RPMI7951 (cell line): Measurements from ENCODE around the gene USF1. TPM values are rescaled to one million over a fixed set of nuclear protein-coding genes. Genes with fewer than 3 reads are reported as not detected.
A peak's percentile ranks its signal among the peaks of the same experiment; 100 is the strongest.
"Not testable (repeated sequence)": the region's sequence is repeated elsewhere in the genome, so short reads cannot be mapped to it uniquely, and the experiment has no call there.

Source experiments
- DNase-seq: peaks from one replicate; pipeline ENCODE4 v3.0.0-alpha.2; 2012; ENCODE audit warnings: low read depth
- total RNA-seq: library from RNA; depleted of rRNA; stranded (reverse); fragments of >200 nt; shearing (Covaris generic); gene quantifications from 2 replicates; pipeline ENCODE4 v1.2.3, GENCODE V29; 2014

USF1 gene
- total RNA-seq, 1 experiment from 2014 or later = 67.3 TPM

DNA sequence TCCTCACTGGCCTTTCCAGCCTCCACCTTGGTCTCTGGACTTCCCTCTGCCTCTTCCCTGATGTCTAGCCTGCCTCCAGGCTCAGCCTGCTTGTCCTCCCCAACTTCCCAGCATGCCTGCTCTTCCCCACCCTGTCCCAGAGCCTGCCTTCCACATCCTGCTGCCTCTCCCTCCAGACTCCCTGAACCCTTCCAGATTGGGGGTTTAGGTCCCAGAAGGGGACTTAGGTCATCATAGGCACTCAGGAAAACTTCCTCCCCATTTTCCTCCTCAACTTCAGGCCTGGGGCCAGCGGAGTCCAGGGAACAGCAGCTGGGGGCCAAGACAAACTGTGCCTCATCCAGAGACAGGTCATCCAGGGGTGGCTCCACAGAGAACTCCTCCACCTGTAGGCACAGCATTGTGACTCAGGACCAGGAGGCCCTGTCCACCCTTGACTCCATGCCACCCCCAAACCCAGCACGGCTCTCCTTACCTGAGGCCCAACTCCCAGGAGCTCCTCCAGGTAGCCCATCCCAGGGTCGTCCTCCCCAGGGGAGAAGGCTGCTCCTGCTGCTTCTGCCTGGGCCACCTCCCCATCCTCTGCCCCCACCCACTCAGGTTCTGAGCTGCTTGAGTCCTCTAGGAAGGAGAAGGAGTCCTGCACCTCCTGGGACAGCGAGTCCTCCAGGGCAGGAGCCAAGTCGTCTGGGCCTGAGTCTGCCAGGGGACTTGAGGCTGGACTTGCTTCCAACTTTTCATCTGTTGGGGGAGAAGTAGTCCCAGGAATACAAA, 3.4 kb upstream of the USF1 start:
- DNase-seq = no peak

DNA sequence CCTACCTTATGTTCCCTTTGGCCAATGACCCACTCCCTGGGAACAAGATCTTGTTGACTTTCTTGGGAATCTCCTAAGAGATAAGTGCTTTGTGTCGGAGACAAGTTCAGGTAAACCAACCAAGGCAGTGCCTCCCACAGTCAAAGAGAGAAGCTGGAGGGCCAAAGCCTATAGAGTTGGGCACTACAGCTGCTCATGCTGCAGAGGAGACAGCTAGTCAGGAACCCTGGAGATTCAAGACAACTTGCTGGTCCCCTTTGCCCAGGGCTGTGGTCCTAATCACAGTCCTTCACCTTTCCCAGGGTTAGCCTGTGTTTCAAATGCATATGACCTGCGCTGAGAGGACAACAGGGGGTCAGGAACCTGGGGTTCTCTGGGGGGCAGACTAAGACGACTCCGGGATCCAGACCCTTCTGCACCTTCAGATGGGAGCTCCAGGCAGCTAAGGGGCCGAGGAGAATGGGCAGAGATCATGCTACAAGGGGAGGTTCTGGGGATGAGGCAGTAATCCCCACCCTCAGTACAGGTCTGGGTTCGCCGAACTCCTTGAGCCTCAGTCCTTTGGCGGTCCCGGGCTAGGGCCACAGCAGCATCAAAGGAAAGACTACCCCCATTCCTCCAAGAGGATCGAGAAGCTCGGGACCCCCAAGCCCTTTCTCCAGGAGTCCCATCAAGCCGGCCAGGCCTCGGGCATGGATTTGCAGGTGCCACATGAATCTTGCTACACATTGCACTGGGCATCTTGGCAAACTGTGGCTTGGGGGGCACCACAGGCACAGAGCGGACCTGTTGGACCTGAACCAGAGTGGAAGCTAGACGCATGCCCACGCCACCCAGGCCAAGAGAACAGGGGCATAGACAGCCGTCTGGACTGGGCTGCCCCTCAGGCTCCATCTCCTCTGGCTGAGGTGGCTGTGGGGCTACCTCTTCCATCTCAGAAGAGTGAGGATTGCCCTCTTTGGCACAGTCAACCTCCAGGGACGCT, 2.0 kb upstream of the USF1 start:
- no peak for DNase-seq

DNA sequence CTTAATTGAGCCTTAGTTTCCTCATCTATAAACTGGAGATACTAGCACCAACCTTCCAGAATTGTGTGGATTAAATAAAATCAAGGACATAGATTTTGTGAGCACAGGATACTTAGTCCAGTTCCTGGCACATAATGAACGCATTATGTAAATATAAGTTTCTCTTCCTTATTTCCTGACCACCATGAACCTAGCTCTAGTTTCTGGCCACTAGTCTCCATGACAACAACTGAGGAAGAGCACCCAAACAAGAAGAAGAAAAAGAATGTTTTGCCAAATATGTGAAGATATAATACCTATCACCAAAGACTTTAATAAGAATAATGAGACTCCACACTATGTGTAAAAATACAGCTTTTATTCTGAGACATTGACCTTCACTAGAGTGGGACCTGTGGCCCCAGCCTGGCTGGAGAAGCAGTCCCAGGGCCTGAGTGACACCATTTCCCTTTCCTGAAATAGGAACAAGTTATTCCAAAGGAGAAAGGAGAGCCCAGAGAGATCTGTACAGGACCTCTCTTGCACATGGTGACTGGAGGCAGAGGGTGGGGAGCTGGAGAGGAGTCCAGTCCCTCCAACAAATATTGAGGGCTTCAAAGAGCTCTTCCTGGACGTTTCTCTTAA, 940 bp upstream of the USF1 start:
- DNase-seq = no peak

DNA sequence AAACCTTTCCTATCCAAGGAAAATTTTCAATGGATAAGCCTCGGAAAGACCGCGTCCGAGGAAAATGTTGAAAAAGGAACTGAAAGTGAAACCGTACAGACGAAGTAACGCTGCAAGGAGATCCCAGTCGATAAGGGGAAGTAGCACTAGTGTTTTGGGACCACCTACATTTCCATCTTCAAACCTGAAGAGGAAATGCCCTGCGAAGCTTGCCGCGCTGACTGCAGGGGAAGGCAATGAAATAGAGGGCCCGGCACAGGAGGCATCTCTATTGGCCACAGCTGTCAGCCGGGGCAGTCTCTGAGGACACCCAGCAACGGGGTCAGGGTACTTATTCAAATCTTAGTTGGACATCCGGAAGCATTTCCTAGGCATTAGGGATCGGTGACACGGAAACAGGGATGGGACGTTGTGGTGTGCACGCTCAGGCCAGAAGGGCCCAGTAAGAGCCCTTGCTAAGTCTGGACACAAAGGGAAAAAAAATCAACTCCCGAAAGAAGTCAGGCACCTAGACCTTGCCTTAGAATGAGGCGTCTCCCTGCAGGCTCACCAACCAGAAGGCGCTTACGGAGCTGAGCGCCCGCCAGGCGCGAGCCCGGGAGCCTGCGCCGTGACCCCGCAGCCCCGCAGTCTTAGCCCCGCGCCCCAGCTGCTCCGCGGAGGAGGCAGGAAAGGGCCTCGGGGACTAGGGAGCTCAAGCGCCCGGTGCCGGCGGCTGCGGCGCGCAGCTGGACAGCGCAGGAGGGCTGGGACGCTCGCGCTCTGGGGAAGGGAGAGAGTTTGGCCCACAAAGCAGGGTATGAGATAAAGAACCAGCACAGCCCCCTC, 655 bp downstream of the USF1 start:
- DNase-seq = peak; percentile 79

DNA sequence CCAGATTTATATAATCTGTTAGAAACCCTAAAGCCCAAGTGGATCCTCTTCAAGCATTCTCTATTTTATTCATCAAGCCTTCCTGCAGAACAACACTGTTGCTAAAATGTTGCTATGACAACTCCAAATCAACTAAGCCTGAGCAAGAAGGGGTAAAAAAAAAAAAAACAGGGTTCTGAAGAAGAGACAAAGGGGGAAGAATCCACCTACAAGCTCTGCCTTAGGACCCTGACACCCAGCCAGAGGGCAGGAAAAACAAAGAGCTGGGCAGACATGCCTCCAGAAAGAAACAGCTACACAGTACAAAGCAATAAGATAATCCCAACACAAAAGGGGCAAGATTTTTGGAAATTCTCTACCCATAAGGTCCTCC, 1.3 kb downstream of the USF1 start:
- DNase-seq = no peak

DNA sequence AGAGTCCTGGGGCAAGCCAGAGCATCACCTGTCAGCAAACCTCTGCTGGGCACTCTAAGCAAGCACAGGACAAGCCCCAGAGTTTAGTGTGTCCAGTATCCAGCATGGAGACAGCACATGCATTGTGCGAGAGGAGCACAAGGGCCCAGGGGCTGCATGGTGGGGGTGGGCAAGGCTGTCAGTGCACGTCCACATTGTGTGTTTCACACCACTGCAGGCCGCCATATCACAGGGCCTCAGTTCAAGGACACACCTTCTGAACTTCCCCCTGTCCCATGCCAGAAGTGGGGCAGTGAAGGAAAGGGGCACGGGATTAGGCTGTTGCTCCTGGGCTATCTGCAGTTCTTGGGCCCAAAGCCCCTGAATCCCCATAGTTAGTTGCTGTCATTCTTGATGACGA, 6.2 kb downstream of the USF1 start:
- no peak for DNase-seq

DNA sequence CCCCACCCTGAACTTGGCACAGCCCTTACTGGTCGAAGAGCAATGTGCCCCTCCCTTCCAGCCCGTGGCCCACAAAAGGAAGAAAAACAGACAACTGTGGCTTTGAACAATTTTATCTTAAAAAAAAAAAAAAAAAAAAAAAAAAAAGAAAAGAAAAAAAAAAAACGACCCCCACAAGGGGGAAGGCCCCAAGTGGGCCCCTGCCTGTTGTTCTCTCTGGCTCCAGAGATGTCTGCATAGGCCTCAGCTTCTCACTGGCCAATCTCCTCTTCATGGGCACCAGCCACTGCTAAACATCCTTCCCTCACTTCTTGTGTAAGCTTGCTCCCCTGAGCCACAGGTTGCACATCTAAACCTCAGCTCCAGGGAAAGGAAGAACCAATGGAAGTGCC, 6.6 kb downstream of the USF1 start:
- DNase-seq = no peak

DNA sequence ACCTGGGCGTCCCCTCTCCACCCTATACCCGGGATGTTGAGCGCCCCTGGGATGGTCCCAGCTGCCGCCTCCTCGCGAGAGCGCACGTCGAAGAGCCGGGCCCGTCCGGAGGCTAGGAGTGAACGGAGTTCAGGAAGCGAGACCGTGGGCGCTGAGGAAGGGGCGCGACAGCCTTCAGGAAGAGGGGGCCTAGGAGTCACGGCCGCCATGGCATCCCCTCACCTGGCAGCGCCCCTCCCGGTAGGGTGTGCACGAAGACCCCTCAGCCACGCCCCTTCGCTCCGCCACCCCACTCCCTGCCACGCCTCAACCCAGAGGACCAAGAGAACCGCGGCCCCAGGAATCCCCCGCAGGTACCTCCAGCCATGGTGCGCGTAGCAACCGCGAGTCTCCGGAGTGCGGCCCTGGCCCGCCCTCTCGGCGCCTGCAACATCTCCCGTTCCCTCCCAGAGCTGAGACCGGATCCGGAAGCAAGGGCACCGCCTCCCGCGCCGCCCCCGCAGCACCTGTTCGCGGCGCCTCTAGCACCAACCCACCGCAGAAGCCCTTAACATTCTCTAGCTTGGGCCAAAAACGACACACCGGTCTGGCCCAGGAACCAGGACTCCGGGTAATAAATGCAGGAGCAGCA, 7.1 kb downstream of the USF1 start, which contains the start of gene TSTD1:
Gene TSTD1, minus strand, starts transcription at position 442 of the 631 bp plus-strand sequence. Its CDS starts 75 bp downstream, at position 367.
- no peak for DNase-seq

DNA sequence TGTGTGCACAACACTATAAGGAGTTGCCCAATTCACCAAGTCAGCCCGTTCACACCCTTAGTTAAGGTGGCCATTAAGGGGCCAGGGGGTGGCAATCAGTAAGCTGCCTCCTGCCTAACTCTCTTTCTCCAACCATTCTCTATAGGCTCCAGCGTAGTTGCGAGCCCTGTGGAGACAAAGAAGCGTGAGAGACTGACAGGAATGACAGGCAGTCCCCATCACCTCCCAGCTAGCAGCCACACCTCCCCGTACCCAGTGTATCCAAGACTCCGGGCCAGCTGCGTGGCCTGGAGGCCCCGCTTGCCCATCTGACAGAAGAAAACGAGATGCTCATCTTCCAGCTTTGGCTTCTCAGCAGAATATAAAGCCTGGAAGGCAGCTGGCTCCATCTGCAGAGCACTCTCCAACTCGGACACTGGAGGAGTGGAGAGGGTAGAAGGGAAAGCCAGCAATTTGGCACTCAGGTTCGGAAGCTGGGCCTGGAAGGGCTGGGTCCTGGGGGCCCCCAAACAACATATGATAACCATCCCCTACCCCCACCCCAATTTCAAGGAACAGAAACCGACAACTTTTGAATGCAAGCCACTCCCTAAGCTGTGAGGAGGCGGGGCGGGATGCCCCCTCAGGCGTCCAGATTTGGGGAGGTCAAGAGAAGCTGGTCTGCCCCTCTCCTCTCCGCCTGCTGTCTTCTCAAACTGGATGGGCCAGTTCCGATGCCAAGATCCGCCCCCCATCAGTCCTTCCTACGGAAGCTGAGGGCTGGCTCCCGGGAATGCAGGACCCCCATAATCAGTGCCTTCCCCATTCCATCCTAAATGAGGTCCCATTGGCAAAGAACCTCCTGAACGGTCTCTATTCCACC, 7.9 kb downstream of the USF1 start:
- DNase-seq = no peak

DNA sequence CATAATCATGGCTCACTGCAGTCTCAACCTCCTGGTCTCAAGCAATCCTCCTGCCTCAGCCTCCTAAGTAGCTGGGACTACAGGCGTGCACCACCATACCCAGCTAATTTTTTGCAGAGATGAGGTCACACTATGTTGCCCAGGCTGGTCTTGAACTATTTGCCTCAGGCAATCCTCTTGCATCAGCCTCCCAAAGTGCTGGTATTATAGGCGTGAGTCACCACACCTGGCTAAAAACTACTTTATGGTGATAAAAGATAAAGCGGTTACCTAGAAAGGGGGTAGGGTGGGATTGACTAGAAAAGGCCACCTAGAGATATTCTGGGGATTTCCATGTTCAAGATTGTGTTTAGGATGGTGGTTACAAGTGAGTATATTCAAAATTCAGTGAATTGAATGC, 12.0 kb downstream of the USF1 start:
- peak; percentile 61 for DNase-seq

DNA sequence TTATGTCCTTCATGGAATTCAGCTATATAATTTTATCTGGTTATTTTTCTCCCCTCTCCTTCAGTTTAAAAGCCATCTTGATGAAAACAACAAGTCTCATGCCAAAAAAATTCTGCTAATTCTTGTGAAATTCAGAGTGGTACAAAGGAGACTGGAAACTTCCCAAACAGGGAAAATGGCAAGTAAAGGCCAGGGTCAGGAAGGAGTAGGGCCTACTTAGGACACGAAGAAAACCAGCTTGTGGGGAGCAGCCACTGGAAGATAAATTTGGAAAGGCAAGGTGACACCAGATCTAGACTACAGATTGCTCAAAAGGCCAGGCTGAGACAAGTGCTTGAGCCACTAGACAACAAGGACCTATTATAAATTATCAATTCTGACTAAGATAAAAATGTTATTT, 13.4 kb downstream of the USF1 start:
- no peak for DNase-seq

DNA sequence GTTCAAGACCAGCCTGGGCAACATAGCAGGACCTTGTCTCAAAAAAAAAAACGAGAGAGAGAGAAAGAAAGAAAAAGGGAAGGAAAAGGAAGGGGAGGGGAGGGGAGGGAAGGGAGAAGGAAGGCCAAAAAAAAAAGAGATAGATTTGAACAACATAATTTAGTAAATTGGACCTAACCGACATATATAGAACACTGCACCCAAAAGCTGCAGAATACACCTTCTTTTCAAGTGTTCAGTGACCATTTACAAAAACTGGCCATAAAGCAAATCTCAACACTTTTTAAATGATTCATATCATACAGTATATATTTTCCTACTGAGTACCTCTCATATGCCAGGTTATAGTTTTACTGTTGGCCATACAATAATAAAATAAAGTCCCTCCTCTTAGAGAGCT, 13.9 kb downstream of the USF1 start:
- no peak for DNase-seq

DNA sequence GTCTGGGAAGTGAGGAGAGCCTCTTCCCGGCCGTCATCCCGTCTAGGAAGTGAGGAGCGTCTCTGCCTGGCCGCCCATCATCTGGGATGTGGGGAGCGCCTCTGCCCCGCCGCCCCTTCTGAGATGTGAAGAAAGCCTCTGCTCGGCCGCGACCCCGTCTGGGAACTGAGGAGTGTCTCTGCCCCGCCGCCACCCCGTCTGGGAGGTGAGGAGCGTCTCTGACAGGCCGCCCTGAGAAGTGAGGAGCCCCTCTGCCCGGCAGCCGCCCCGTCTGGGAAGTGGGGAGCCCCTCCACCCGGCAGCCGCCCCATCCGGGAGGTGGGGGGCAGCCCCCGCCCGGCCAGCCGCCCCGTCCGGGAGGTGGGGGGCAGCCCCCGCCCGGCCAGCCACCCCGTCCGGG, 16.3 kb downstream of the USF1 start:
- not testable (repeated sequence) for DNase-seq

DNA sequence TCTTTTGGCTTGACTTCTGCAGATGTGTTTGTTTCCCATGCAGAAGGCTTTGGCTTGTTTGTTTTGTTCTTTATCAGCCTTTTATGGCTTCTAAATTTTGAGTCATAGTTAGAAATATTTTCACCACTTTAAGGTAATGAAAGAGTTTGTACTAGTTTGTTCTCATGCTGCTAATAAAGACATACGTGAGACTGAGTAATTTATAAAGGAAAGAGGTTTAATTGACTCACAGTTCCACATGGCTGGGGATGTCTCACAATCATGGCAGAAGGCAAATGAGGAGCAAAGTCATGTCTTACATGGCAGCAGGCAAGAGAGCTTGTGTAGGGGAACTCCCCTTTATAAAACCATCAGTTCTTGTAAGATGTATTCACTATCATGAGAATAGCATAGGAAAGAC, 18.8 kb downstream of the USF1 start:
- not testable (repeated sequence) for DNase-seq

DNA sequence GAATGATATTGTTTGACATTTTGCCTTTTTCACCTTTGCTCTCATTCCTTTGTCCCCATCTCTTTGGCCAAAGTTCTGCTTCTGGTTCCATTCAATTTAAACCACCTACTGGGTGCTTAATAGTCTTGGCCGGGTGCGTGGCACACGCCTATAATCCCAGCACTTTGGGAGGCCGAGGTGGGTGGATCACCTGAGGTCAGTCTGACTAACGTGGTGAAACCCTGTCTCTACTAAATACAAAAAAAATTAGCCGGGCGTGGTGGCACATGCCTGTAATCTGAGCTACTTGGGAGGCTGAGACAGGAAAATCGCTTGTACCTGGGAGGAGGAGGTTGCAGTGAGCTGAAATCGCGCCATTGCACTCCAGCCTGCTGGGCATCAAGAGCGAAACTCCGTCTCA, 23.3 kb downstream of the USF1 start:
- DNase-seq = not testable (repeated sequence)

DNA sequence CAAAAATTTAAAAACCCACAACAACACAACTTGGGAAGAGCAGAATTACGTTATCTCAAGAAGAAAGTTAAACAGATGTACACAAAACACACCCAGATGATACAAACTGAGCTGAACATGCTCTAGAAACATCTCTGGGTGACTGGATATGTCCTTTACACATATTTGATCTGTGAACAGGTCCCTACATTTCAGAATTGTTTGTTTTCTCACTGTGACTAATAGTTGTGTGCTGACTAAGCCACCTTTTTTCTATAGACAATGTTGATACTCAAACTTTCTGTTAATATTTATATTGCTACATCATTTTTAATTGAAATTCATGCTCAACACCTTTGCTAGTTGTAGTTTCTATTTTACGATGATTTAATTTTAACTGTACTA, 23.8 kb downstream of the USF1 start:
- no peak for DNase-seq

DNA sequence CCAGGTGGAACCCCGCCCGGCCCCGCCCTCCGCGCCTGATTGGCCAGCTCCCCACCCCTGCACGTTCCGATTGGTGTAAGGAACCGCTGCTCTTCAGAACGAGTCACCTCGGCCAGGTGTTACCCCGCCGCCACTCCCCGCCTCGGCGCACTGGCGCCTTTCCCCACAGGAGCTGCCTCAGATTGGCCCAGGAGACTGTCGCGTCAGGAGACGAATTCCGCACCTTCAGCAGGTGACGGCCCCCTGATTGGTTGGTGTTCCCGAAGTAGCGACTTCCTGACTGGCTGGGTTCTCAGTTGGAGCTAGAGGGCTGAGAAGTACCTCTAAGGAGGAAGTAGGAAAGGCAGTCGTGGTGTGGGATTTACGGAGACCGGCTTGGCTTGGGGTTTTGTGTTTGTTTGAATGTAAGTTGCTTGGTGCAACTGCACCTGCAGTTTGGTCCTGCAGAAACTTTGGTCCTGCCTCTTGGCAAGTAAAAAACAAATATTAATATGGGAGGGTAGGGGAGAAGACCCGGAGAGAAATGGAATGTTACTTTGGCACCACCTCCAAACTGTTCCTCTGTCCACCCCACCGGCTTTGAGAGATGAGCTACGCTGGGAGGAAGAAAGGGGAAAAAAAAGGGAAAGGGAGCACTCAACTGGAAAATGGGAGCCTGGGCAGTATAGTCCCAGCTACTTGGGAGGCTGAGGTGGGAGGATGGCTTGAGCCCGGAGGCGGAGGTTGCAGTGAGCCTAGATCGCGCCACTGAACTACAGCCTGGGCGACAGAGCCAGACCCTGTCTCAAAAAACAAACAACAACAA, 24.4 kb downstream of the USF1 start:
- DNase-seq = peak; percentile 35

DNA sequence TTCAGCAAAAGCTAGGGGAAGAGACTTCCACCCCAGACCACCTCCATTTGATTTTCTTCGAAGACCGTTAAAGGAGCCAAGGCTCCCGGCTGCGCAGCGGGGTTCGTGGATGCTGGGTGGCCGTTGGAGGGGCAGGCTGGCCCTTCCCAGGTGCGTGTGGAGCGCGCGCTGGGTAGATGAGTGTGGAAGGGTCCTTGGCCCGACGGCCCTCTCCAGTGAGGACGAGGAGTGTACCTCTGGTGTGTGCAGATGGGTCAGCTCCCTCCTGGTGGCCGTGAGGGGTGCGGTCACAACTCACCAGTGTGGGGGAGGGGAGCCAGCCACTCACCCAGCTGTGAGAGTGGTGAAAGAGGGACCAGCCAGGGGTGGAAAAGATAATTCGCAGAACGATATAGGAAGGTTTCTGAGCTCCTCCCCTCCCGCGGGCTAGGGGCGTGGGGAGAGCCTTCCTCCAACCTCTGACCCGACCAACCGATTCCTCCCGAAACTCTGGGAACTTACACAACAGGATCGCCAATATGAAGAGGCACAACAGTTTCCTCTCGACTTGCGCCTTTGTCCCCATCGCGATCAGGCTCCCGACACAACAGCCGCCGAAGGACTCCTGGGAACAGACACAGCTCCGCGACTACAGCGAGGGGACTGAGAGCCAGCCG, 25.1 kb downstream of the USF1 start, which contains the start of gene F11R:
Gene F11R, minus strand, starts transcription at position 644 of the 656 bp plus-strand sequence. Its CDS starts 79 bp downstream, at position 565.
- peak; percentile 24 for DNase-seq
